Islet of Langerhans (tissue), 1 donor: Measurements from ENCODE around the gene FMN2.
"Not testable (repeated sequence)": the region's sequence is repeated elsewhere in the genome, so short reads cannot be mapped to it uniquely, and the experiment has no call there.

Experiments used
- FAIRE-seq: peaks from one replicate; lab custom pipeline; 2011; peaks lifted over from hg19 to GRCh38; lab: Jason Lieb, UNC

Gene FMN2

DNA sequence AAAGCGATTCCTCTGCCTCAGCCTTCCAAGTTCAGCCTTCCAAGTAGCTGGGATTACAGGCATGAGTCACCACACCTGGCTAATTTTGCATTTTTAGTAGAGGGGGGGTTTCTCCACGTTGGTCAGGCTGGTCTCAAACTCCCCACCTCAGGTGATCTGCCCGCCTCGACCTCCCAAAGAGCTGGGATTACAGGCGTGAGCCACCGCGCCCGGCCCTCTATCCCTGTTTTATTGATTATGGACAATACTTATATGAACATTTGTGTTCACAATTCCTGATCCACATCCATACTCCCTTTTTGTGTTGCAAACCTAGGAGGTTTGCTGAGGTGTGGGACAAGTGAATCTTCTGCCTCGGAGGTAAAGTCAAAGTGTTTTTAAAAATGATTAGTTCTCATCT, 275.0 kb downstream of the FMN2 start:
- no peak for FAIRE-seq

DNA sequence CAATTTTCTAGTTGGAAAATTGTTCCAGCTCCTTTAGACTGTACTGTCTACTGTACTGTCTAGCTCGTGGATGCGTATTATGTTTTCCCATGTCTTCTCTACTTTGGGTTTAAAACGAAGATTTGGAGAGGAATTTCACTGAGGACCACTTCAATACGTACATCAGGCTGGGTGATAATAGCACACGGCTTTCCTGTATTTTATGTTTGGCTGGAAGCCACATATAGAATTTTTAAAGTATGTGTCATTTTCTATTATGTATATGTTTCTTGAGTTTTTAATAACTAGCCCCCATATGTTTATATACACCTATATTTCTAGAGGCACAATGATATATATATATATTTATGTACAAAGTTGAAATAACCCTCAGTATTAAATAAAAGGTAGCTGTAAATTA, 293.9 kb downstream of the FMN2 start:
- no peak for FAIRE-seq

DNA sequence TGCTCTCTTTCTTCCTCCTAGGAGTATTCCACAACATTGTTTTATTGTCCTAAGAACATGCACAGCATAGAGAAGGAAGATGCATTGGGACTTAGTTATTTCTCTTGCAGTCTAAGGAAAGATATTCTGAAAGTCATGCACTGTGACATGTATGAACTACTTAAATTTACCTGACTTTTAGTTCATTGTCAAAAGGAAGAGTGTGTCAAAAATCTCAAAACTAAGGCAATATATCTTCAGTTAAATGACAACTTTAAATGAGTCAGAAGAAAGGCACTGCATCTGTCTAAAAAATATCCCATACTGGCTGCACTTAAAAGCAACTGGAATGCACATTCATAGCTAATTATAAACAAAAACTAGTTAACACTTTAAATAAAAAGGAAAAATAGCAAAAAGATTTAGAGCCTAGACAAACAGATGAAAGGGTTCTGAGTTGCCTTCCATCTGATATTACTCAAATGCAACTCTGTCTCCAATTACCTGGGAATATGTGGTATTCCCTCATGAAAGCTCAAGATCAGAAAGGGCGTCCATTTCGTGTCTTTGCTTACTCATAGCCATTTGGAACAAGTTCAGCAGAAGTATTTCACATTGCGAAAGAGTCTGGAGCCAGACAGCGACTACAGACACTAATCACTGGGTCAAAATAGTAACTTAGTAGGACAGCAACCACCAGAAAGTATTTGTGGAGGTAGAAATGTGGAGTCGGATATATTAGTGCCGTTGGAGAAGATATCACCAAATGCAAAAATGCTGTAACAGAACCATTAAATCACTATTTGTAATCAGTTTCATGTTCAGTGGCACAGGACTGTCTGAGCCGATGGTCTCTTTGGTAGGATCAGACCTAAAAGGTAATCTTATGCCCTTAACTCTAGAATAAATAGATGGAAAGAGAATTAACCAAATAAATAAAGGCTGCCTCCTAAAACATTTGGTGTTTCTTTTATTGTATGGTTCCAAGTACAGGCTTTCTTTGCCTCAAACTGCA, 294.6 kb downstream of the FMN2 start:
- FAIRE-seq: no peak

DNA sequence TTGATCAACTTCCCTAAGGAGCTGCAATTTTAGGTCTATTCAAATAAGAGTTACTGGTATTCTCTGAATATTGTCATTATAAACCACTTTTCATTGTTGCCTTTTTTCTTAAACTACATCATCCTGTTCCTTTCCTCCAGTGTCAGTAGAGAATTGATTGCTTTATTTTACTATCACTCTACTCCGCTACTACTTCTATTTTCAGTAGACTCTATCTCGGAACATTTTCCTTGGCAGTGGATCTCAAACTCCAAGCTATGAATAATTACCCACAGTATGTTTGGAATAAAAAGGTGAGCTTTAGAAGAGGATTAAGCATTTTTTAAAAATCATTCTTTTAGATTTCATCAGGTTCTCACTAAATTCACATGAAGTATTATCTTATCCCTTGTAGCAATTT, 295.4 kb downstream of the FMN2 start:
- no peak for FAIRE-seq

DNA sequence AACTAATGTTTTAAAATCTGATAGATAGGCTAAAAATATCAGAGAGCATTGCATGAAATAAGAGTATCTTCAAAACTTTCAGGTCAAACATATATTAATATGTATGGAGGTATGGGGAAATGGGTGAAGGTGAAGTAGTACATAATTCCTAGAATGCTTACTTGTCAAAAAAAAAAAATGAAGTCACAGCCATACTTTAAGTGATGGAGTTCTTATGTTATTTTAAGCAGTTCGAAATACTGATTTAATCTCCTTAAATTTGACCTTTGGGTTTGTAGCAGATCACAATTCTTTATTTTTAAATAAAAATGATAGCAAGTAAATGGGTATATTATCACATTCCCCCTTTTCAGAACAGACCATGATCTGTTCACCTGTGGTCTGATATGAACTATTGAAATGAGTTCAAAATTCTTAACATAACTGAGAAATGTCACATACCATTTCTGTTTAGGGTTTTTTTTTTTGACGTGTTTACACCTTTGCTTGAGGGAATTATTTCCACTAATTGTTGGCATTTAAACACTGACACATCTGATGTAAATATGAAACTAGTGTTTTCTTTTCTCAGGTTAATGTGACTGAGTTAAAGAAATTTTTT, 300.1 kb downstream of the FMN2 start:
- peak; percentile 79 for FAIRE-seq

DNA sequence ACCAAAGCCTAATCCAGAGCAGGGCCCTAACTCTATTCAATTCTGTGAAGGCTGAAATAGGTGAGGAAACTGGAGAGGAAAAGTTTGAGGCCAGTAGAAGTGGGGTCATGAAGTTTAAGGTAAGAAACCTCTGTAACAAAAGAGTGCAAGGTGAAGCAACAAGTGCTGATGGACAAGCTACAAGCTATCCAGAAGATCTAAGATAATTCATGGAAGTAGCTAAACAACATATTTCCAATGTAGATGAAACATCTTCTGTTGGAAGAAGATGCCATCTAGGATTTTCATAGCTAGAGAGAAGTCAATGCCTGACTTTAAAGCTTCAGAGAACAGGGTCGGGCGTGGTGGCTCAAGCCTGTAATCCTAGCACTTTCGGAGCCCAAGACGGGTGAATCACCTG, 302.7 kb downstream of the FMN2 start:
- no peak for FAIRE-seq

DNA sequence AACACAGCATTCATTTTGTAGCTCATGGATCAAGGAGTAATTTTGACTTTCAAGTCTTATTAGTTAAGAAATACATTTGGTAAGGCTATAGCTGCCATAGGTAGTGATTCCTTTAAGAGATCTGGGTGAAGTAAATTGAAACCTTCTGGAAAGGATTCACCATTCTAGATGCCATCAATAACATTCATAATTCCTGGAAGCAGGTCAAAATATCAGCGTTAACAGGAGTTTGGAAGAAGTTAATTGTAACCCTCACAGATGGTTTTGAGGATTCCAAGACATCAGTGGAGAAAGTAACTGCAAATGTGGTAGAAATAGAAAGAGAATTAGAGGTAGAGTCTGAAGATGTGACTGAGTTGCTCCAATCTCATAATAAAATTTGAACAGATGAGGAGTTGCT, 303.7 kb downstream of the FMN2 start:
- FAIRE-seq: no peak

DNA sequence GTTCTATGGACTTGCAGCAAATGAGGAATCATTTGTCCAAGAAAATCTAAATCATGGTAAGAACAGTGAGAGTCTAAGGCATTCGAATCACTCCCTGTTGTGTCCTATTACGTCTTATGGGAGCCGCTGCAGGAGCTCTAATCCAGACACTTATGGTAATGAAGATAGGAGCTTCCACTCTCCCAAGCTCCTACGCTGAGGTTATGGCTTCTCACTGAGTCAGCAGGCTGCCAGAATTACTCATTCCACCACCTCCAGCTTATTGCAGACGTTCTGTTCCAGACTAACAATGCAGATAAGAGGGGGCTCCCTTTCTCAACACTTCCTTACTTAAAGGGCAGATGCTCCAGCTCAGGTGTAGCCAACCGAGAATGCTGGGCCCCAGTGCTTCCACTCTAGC, 307.7 kb downstream of the FMN2 start:
- FAIRE-seq: no peak

DNA sequence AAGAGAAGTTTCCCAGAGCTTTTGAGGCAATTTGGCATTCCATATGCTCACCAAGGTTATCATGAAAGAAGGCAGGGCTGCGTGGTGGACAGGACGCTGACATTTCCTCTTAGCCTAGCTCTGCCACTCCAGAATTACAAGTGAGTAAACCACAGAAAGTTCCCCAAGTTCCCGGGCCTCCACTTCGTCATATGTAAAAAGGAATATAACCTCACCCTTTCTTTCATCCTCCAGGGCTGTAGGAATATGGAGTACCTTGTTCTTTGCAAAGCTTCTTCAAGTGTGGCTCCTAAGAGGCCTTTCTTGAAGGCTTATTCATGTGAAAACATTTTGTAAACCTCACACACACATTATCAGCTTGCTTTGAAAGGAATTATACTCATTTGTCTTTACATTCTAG, 310.0 kb downstream of the FMN2 start:
- FAIRE-seq: no peak

DNA sequence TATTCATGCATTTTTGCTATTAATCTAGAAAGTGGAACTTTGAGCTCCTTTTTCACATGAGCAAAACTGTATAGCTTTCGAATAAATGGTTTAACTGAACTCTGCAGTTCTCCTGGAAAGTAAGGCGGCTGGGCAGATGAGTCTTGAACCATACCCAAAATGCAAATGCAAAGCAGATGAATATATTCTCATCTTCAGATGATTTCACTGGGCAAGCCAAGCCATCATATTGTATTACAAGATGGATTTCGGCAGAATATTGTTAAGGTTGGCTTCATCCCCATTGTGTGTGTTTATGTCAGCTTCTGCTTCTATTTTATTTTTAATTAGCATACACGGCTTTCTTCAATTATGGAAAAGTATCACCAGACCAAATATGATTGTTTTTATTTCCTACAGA, 310.6 kb downstream of the FMN2 start:
- no peak for FAIRE-seq

DNA sequence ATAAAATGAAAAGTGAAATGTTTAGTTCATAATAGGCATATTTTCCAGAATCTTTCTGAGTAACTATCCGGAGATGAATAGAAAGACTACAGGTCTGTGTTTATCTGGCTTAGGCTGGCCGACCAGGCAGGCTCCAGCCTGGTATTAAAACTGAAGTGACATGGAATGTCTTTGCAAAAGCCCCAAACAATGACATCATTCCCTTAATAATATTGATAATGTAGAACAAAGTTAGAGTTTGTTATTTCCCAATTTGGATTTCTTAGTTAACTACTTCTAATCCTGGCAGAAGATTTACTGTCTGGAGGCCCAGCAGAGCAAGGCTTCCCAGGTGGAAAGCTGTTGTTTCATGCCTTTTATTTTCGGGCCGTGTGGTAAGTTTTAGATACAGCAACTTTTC, 312.6 kb downstream of the FMN2 start:
- FAIRE-seq: no peak

DNA sequence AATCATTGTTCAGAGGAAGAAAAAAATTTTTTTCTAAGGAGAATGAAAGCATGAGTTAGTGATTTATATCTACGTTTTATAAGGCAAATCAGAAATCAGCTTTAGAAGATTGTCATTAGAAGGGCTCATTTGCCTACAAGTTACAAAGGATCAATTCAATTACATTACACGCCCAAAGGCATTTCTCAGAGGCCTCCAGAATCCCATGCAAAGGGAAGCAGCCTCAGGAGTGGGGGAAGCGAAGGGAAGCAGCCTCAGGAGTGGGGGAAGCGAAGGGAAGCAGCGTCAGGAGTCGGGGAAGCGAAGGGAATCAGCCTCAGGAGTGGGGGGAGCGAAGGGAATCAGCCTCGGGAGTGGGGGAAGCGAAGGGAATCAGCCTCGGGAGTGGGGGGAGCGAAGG, 314.1 kb downstream of the FMN2 start:
- no peak for FAIRE-seq

DNA sequence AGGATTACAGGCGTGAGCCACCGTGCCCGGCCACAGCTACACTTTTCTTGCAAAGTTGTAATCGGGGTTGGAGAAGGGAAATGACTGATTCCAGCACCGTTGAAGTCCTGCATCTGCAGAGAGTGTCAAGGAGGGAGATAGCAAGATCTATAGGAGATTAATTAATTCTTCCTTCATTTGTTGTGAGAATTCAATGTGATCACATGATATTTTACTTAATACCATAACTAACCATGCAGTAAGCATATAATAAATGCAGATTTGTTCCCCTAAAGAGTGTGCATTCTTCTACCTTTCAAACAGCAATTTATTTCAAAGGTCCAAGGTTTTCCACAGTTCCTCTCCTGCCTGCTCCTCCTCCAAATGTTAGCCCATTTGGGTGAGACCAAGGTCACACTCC, 315.7 kb downstream of the FMN2 start:
- no peak for FAIRE-seq

DNA sequence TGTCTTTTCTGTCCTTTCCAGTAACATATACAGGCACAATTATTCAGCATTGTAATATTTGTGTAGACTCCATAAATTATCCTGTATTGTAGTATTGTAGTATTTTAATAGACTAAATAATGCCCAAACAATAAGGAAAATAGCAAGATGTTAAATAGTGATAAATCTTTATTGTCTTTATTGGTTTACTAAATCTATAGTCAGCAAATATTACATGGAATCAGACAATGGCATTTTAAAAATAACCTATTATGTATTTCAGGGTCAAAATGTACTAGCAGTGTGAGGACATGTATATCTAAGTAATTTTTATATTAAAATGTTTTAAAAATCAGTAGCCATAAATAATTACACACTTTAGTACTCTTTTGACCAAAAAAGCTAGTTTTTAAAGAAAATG, 317.9 kb downstream of the FMN2 start:
- FAIRE-seq: peak; percentile 76

DNA sequence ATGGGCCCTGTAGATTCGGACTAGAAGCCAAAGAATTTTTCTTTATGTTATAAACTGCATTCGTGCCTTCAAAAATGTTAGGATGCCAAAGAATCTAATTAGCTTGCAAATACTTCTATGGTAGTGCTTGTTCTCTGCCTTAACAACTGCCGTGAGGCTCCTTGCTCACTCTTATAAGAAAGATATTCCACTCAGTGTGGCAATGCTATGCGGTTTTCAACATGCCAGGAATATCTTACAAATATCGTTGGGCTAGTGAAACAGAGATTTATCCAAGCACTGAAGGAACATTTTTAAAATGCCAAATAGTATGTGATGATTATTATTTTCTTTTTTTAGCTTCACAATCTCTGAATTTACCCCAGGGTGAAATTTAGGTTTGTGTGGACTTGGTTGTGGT, 322.0 kb downstream of the FMN2 start:
- FAIRE-seq: no peak

DNA sequence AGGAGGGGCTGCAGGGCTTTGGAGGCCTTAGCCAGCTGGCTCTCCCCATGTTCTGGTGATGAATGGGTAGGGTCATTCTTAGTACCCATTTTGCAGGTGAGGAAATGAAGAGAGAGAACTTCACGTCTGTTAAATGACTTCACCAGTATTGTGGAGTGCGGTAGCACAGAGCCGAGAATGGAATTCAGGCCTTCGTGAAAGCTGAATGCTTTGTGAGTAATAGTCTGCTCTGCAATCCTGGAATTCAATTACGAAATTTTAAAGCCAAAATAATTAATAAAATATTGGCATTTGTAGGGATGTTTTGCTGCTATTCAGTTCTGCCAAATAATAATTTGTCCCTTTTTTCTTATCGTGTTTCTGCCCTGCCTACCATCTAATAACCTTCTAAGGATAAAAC, 322.6 kb downstream of the FMN2 start:
- FAIRE-seq: no peak

DNA sequence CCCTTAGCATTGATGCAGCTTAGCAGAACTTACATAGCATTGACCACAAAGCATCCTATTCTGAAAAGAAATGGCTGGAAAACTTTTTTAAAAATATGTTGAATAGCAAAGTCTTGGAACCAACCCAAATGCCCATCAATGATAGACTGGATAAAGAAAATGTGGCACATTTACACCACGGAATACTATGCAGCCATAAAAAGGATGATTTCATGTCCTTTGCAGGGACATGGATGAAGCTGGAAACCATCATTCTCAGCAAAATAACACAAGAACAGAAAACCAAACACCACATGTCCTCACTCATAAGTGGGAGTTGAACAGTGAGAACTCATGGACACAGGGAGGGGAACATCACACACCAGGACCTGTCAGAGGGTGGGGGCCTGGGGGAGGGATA, 323.3 kb downstream of the FMN2 start:
- not testable (repeated sequence) for FAIRE-seq

DNA sequence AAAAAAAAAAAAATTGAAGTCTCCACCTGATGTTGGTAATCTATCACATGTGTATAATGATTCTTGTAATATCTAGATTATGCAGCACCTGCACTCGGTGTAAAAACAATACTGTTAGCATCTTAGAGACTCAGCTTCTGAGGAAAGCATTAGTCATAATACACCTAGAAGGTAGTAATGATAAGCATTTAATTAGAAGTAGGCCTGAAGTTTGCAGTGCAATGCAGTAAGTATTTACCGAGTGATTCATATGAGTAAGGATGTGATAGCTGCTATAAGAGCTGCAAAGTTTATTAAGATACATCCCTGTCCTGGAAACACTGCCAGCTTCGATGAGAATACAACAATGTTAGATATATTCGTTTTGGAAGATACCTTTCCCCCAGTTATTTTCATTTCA, 323.8 kb downstream of the FMN2 start:
- no peak for FAIRE-seq

DNA sequence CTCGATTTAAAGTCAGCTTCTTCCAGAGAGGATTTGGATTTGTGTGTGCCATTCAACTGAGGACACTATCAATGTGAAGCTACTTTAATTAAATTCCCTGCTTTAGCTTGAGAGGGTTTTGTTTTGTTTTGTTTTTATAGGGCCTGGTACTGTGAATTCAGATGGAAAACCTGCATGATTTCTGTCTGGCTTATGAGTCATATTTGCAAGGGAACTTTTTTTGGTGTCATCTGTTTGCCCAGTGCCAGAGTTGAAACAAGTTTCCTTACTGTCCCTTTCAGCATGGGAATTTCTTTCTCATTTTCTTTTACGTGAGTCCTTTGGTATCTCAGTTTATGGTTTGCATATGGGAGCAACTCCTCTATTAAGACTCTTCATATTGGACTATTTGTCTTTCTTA, 325.6 kb downstream of the FMN2 start:
- no peak for FAIRE-seq

DNA sequence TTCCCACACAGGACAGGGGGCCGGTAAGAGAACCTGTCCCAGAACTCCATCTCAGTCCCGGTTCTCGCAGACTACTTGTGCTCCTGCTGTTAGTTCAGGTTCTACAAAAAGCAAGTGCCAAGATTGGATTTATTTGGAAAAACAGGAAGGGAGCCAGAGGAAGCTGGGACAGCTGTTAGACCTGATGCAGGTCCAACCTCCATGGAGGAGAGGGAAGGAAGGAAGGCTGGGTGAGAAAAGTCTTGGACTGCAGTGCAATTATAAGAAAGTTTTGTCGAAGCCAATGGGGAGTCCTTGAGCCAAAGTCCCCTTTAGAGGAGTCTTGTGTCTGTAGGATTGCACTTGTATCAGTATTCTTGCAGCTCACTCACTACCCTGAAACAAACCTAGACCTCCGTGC, 329.1 kb downstream of the FMN2 start:
- FAIRE-seq: no peak

DNA sequence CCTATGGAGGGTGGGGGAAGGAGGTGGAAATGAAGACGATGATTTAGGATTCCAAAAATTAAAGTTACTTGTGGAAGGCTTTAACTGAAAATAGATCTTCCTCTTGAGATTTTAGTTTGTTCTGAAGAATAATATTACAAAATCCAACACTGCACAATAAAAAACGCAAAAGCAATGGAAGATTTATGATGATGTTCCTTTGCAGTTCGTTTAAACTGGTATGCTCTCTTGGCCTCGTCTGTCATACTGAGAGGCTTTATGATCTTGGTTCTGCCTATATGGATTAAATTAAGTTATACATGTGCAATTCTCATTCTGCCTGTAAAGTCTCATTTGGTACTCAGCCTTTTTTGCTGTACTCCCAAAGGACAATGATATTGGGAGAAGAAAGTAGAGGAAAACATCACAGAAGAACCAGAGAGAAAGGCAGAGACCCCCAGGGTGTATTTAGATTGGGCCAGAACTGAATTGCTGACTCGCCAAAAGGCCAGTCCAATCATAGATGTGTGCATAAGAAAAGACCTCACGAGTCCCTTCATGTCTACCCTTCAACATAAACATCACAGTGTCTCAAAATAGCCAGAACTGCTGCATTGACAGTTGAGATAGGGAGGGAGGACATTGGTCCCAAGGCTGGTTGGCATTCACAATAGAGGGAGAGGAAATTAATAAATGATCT, 331.7 kb downstream of the FMN2 start:
- no peak for FAIRE-seq

DNA sequence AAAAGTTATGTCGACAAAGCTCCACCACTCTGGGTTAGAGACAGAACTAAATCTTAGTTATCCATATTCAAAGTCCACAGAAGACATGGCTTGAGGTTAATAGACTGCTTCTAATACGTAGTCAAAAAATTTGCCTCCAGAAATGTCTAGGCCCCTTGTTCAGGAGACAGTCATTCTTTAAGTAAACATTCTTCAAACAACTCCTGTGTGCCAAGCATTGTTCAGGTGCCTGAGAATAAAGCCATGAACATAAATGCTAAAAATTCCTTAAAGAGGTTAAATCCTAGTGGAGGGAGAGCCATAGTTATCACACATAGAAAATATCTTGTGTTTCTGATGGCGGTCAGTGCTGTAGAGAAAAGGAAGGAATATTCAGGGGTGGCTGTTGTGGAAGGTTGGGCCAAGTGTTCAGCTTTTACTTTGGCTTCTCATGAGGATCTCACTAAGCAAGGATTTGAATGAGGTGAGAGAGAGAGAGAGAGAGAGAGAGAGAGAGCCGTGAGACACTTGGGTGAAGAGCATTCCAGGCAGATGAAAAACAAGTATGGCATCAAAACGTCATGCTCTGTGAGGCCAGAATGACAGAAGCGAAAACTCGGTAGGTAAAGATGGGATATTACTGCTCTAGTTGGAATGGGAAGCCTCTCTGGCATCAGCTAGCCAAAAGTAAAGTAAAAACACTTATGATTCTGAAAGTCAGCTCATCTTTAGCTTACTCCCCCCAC, 333.2 kb downstream of the FMN2 start:
- FAIRE-seq: no peak

DNA sequence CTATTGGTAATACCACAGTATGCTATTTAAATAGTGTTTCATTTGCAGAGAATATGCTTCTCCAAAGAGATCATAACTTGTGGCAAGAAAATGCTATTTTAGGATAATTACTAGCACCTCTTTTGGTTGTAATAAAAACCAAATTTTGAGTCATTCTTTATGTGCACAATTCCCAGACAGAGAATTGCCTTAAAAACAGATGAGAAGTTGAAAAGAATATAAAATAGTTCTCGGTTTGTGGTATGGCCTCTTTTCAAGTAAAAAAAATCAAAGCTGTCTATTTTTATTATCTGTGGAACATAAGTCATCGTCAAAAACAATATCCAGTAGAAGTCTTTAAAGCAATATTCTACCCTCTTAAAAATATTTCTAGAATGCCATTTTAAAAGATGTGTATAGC, 334.4 kb downstream of the FMN2 start:
- no peak for FAIRE-seq
